ENCODE results near the gene DGKH.

The DGKH gene

DNA sequence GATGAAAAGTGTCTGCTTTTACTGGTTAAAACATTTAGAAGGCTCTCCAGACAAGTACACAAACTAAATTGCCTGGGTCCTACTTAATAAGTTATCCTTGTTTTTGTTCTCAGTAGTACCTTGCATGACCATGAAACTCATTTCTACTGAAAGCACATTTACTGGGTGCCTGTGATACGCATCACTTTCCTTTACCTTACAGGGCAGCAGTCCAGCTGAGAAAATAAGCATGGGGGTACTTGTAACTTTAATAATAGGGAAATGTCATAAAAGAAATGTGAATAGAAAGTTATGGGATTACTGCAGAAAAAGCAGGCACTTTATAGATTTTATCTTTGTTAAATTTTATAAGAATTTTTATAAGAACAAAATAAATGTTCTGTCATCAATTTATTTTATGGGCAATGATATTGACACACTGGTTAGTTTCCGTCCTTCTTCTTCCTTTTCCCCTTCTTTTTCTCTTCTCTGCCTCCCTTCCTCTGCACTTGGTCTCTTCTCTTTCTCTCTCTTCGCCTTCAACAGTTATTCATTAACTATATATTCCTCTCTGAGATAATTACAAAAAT is 116.2 kb downstream of the DGKH start:
- Histone ChIP-seq H3K4me3 (ENCODE audit: low read length) (no peak overlapping the region), H3K9me3 (ENCODE audit: insufficient read depth, low read length) (no peaks in the 10 kb centered on the region), H4K20me1 (ENCODE audit: insufficient read depth, low read length) (no peaks in the 10 kb centered on the region), H3K27me3 (ENCODE audit: low read depth, low read length) (no peaks in the 10 kb centered on the region), H3K9ac (ENCODE audit: low read length) (no peak overlapping the region), H3K27ac (ENCODE audit: low read length) (no peak overlapping the region), H3K36me3 (replicated peaks; ENCODE audit: low read depth, low read length) (peaks cover 4% of the 10 kb centered on the region), H3K4me2 (ENCODE audit: low read length) (no peak overlapping the region), H2AFZ (ENCODE audit: low read depth, low read length) (no peak overlapping the region), H3K4me1 (ENCODE audit: low read length) (no peaks in the 10 kb centered on the region), H3K79me2 (ENCODE audit: low read length) (no peaks in the 10 kb centered on the region)
- TF ChIP-seq EZH2phosphoT487 (IDR thresholded peaks at IDR 0.05; ENCODE audit: low read depth) = no peak
- TF ChIP-seq, protein P1, sequence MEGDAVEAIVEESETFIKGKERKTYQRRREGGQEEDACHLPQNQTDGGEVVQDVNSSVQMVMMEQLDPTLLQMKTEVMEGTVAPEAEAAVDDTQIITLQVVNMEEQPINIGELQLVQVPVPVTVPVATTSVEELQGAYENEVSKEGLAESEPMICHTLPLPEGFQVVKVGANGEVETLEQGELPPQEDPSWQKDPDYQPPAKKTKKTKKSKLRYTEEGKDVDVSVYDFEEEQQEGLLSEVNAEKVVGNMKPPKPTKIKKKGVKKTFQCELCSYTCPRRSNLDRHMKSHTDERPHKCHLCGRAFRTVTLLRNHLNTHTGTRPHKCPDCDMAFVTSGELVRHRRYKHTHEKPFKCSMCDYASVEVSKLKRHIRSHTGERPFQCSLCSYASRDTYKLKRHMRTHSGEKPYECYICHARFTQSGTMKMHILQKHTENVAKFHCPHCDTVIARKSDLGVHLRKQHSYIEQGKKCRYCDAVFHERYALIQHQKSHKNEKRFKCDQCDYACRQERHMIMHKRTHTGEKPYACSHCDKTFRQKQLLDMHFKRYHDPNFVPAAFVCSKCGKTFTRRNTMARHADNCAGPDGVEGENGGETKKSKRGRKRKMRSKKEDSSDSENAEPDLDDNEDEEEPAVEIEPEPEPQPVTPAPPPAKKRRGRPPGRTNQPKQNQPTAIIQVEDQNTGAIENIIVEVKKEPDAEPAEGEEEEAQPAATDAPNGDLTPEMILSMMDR (IDR thresholded peaks at IDR 0.05; ENCODE audit: low read depth, low read length) = no peak

DNA sequence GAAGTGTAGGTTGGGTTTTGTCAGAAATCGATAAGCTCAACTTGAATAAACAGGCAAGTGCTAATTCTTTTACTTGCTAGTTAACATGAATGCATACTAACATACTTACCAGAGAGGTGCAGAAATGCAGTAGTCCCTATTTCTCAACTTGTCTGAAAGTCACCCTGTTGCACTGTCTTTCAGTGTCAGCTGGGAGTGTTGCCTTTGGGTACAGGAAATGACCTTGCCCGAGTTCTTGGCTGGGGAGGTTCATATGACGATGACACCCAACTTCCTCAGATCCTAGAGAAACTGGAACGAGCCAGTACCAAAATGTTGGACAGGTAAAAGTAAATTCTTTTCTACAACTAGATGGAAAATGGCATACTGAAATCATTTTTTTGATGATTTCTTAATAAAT is 120.0 kb downstream of the DGKH start:
- peaks cover 2% of the 10 kb centered on the region for H3K36me3 ChIP-seq (replicated peaks; ENCODE audit: low read depth, low read length)
- no peak overlapping the region for H3K4me3 ChIP-seq (ENCODE audit: low read length)

DNA sequence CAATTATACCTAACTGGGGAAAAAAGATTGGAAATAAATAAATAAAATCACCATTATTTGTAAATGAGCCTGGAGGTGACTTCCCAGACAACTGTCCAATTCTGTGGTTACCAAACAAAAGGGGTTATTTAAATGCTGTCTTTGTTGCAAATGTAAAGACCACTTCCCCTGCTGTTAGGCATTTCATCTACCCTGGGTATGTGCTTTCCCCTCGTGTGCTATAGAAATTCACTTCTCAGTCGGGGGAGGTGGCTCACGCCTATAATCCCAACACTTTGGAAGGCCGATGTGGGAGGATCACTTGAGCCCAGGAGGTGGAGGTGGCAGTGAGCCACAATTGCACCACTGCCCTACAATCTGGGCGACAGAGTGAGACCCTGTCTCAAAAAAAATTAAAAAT is 121.6 kb downstream of the DGKH start:
- no peaks in the 10 kb centered on the region for H3K79me2 ChIP-seq (ENCODE audit: low read length)
- no peak overlapping the region for H2AFZ ChIP-seq (ENCODE audit: low read depth, low read length)
- peaks cover 2% of the 10 kb centered on the region for H3K36me3 ChIP-seq (replicated peaks; ENCODE audit: low read depth, low read length)
- no peak overlapping the region for H3K4me3 ChIP-seq (ENCODE audit: low read length)
- no peak overlapping the region for H3K27ac ChIP-seq (ENCODE audit: low read length)
- no peak overlapping the region for H3K9ac ChIP-seq (ENCODE audit: low read length)
- no peaks in the 10 kb centered on the region for H4K20me1 ChIP-seq (ENCODE audit: insufficient read depth, low read length)
- no peaks in the 10 kb centered on the region for H3K27me3 ChIP-seq (ENCODE audit: low read depth, low read length)
- no peaks in the 10 kb centered on the region for H3K9me3 ChIP-seq (ENCODE audit: insufficient read depth, low read length)
- H3K4me1 ChIP-seq (ENCODE audit: low read length) = no peaks in the 10 kb centered on the region
- TF ChIP-seq EZH2phosphoT487 (IDR thresholded peaks at IDR 0.05; ENCODE audit: low read depth) = no peak
- TF ChIP-seq, protein P1 (IDR thresholded peaks at IDR 0.05; ENCODE audit: low read depth, low read length) = no peak
- H3K4me2 ChIP-seq (ENCODE audit: low read length) = no peak overlapping the region

More for the DNA sequence above, 120.0 kb downstream of the DGKH start:
- H3K9ac ChIP-seq (ENCODE audit: low read length) = no peak overlapping the region
- no peaks in the 10 kb centered on the region for H3K27me3 ChIP-seq (ENCODE audit: low read depth, low read length)
- H3K4me1 ChIP-seq (ENCODE audit: low read length) = no peaks in the 10 kb centered on the region
- H3K27ac ChIP-seq (ENCODE audit: low read length) = no peak overlapping the region
- TF ChIP-seq, protein P1 (IDR thresholded peaks at IDR 0.05; ENCODE audit: low read depth, low read length) = no peak
- no peak for TF ChIP-seq EZH2phosphoT487 (IDR thresholded peaks at IDR 0.05; ENCODE audit: low read depth)
- H2AFZ ChIP-seq (ENCODE audit: low read depth, low read length) = no peak overlapping the region
- H4K20me1 ChIP-seq (ENCODE audit: insufficient read depth, low read length) = no peaks in the 10 kb centered on the region
- H3K79me2 ChIP-seq (ENCODE audit: low read length) = no peaks in the 10 kb centered on the region
- no peak overlapping the region for H3K4me2 ChIP-seq (ENCODE audit: low read length)
- H3K9me3 ChIP-seq (ENCODE audit: insufficient read depth, low read length) = no peaks in the 10 kb centered on the region

DNA sequence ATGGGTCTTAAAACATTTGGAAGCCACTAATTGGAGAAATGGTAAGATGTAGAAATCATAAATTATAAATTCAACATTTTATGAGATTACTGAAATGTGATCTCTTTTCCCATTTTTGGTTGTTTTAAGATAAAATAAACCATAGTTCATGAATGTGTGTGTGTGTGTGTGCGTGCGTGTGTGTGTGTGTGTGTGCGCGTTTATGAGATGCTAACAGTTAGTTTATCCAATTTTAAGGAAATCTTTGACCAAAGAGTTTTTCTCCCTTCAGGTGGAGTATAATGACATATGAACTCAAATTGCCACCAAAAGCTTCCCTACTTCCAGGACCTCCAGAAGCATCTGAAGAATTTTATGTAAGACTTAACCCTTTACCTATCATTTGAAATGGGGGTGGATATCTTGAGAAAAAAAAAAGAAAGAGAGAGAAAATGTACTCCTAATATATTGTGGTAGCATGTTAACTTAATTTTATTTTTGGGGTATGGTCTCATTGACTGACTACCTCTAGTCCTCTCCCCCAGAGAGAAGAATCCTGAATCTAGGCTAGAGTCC is 125.4 kb downstream of the DGKH start:
- Histone ChIP-seq H3K36me3 (replicated peaks; ENCODE audit: low read depth, low read length) (no peaks in the 10 kb centered on the region), H3K27ac (ENCODE audit: low read length) (no peak overlapping the region)
- TF ChIP-seq EZH2phosphoT487 (IDR thresholded peaks at IDR 0.05; ENCODE audit: low read depth) = no peak
- TF ChIP-seq, protein P1 (IDR thresholded peaks at IDR 0.05; ENCODE audit: low read depth, low read length) = no peak

More for the DNA sequence above, 125.4 kb downstream of the DGKH start:
- H3K27me3 ChIP-seq (ENCODE audit: low read depth, low read length) = no peaks in the 10 kb centered on the region
- H3K4me1 ChIP-seq (ENCODE audit: low read length) = no peaks in the 10 kb centered on the region
- H3K9ac ChIP-seq (ENCODE audit: low read length) = no peak overlapping the region
- no peak overlapping the region for H3K4me3 ChIP-seq (ENCODE audit: low read length)
- no peaks in the 10 kb centered on the region for H4K20me1 ChIP-seq (ENCODE audit: insufficient read depth, low read length)
- H3K9me3 ChIP-seq (ENCODE audit: insufficient read depth, low read length) = no peaks in the 10 kb centered on the region
- H3K4me2 ChIP-seq (ENCODE audit: low read length) = no peak overlapping the region
- no peak overlapping the region for H2AFZ ChIP-seq (ENCODE audit: low read depth, low read length)
- no peaks in the 10 kb centered on the region for H3K79me2 ChIP-seq (ENCODE audit: low read length)
